Fibroblast of lung (primary cell): Measurements from ENCODE around the gene ADRA2C.

ENCODE experiments used
- EZH2 ChIP-seq: IDR thresholded peaks from 2 replicates; pipeline ENCODE4 v1.5.1; 2012; ENCODE audit warnings: low read length, control low read depth, mild to moderate bottlenecking; ENCODE audit errors: missing control alignments
- TF ChIP-seq, protein P1 (sequence below), 2 donors: IDR thresholded peaks in 1 of 2; conservative IDR thresholded peaks in 1 of 2; 1 replicate in 1 of 2; 2 replicates in 1 of 2; pipeline ENCODE4 v1.5.1; 2011 to 2012; ENCODE audit warnings: low read length in 2 of 2, control low read depth in 1 of 2, inconsistent platforms in 1 of 2, low read depth in 1 of 2, mild to moderate bottlenecking in 1 of 2

DNA sequence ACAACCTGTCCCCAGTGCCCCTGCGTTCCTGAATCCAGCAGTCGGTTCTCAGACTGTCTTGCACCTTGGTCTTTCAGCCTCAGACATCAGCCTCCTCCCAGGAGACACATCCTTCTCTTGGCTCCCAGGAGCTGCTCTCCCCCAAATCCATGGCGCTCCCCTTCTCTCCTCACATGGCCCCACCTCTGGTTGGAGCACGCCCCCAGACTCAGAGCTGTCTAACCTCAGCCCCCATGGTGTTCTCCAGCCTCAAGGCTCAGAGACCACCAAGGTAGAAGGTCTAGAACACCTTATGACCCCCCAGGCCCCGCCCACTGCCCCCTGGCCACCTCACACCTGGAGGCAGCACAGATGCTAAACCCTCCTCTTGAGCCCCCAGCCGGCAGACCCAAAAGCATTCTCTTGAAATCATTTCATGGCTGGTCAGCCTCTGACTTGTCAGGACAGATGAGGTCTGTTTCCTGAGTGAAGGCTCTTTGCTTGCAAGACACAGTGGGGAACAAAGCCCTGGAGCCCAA lies 47.9 kb downstream of the ADRA2C start:
- TF ChIP-seq, protein P1, sequence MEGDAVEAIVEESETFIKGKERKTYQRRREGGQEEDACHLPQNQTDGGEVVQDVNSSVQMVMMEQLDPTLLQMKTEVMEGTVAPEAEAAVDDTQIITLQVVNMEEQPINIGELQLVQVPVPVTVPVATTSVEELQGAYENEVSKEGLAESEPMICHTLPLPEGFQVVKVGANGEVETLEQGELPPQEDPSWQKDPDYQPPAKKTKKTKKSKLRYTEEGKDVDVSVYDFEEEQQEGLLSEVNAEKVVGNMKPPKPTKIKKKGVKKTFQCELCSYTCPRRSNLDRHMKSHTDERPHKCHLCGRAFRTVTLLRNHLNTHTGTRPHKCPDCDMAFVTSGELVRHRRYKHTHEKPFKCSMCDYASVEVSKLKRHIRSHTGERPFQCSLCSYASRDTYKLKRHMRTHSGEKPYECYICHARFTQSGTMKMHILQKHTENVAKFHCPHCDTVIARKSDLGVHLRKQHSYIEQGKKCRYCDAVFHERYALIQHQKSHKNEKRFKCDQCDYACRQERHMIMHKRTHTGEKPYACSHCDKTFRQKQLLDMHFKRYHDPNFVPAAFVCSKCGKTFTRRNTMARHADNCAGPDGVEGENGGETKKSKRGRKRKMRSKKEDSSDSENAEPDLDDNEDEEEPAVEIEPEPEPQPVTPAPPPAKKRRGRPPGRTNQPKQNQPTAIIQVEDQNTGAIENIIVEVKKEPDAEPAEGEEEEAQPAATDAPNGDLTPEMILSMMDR (conservative IDR thresholded peaks at IDR 0.05 in 1 of 2, IDR thresholded peaks at IDR 0.05 in 1 of 2; ENCODE audit: low read depth in 1 of 2, low read length in 2 of 2): no peak
- TF ChIP-seq EZH2: no peak
